IPS DF 6.9 (cell line): ENCODE data around the gene C1QTNF4.
A peak's percentile ranks its signal among the peaks of the same experiment; 100 is the strongest.
"Not testable (repeated sequence)": the region's sequence is repeated elsewhere in the genome, so short reads cannot be mapped to it uniquely, and the experiment has no call there.

Source experiments
- DNase-seq: peaks from one replicate; pipeline ENCODE4 v3.0.0-alpha.2; 2013; ENCODE audit warnings: low read depth, low spot score
- H3K27ac ChIP-seq: one replicate; pipeline ENCODE4 v1.5.1; 2013; ENCODE audit warnings: low read length, control low read depth
- H3K27me3 ChIP-seq: 2 replicates; pipeline ENCODE4 v1.6.1; 2013; ENCODE audit warnings: mild to moderate bottlenecking, low read length; ENCODE audit not compliant: control insufficient read depth, insufficient read depth
- H3K36me3 ChIP-seq: 2 replicates; pipeline ENCODE4 v1.6.1; 2013; ENCODE audit warnings: low read length; ENCODE audit not compliant: control insufficient read depth, insufficient read depth
- H3K4me1 ChIP-seq: 2 replicates; pipeline ENCODE4 v1.6.1; 2013; ENCODE audit warnings: low read length; ENCODE audit not compliant: control insufficient read depth, insufficient read depth
- H3K4me3 ChIP-seq: 2 replicates; pipeline ENCODE4 v1.5.1; 2013; ENCODE audit warnings: mild to moderate bottlenecking, low read length
- H3K9me3 ChIP-seq: 2 replicates; pipeline ENCODE4 v1.6.1; 2013; ENCODE audit warnings: low read length, inconsistent platforms; ENCODE audit not compliant: control insufficient read depth, insufficient read depth
- WGBS: extraction: QIAGEN DNeasy Blood & Tissue Kit; methylation state at CpG from one replicate; pipeline ENCODE4 v1.1.7; 2013; ENCODE audit warnings: mixed read lengths, missing lambda C conversion rate; ENCODE audit not compliant: insufficient read length, insufficient coverage; 5-methylcytosine and 5-hydroxymethylcytosine counted together

The C1QTNF4 gene

GRCh38 chr11:47569646-47570045 lies 24.6 kb downstream of the C1QTNF4 start:
- H3K4me3 ChIP-seq: no peak overlapping the region
- WGBS: no CpG with 5 or more reads among the region's 7 CpGs
- H3K4me1 ChIP-seq: no peaks in the 10 kb centered on the region
- DNase-seq: no peak
- H3K27ac ChIP-seq: no peak overlapping the region
- H3K27me3 ChIP-seq: no peaks in the 10 kb centered on the region
- H3K36me3 ChIP-seq: peaks cover 14% of the 10 kb centered on the region
- no peaks in the 10 kb centered on the region for H3K9me3 ChIP-seq

- no CpG with 5 or more reads among the region's 17 CpGs for WGBS
- H3K27ac ChIP-seq: no peak overlapping the region
- DNase-seq: no peak
- H3K36me3 ChIP-seq: 0 out of 2 replicates have a peak, but pooled peaks cover 4% of the 10 kb centered on the region
- H3K4me1 ChIP-seq: no peaks in the 10 kb centered on the region
- H3K27me3 ChIP-seq: no peaks in the 10 kb centered on the region
- peak overlapping the region; percentile 87 for H3K4me3 ChIP-seq
- no peaks in the 10 kb centered on the region for H3K9me3 ChIP-seq
These were observed 28.0 kb downstream of the C1QTNF4 start for GRCh38 chr11:47566149-47566698.

GRCh38 chr11:47565340-47566148 lies 28.7 kb downstream of the C1QTNF4 start, which contains the start of gene PTPMT1:
TSS of gene PTPMT1 (plus strand) at chr11:47565599. CDS start at chr11:47565623, 24 bp downstream.
- Histone ChIP-seq H3K4me3 (peak within 1 kb of the TSS; percentile 87), H3K36me3 (0 out of 2 replicates have a peak, but pooled peaks cover 4% of the 10 kb centered on the region), H3K27ac (no peak within 1 kb of the TSS), H3K9me3 (no peaks in the 10 kb centered on the region), H3K4me1 (no peaks in the 10 kb centered on the region), H3K27me3 (no peaks in the 10 kb centered on the region)
- WGBS: no CpG with 5 or more reads among the region's 86 CpGs
- DNase-seq: no peak

GRCh38 chr11:47564933-47565339 lies 29.3 kb downstream of the C1QTNF4 start:
- no CpG with 5 or more reads among the region's 11 CpGs for WGBS
- DNase-seq: no peak
- no peaks in the 10 kb centered on the region for H3K27me3 ChIP-seq
- no peak overlapping the region for H3K27ac ChIP-seq
- H3K4me3 ChIP-seq: peak overlapping the region; percentile 87; the same call in 1 of the 2 replicates
- no peaks in the 10 kb centered on the region for H3K9me3 ChIP-seq
- 0 out of 2 replicates have a peak, but pooled peaks cover 4% of the 10 kb centered on the region for H3K36me3 ChIP-seq
- H3K4me1 ChIP-seq: no peaks in the 10 kb centered on the region

GRCh38 chr11:47564366-47564765 lies 29.8 kb downstream of the C1QTNF4 start:
- not testable (repeated sequence) for H3K9me3 ChIP-seq, H3K27ac ChIP-seq, H3K4me1 ChIP-seq, H3K36me3 ChIP-seq, DNase-seq, H3K4me3 ChIP-seq, H3K27me3 ChIP-seq
- no CpG with 5 or more reads among the region's 10 CpGs for WGBS

GRCh38 chr11:47562393-47562792 lies 31.8 kb downstream of the C1QTNF4 start:
- H3K4me1 ChIP-seq, H3K36me3 ChIP-seq, DNase-seq, H3K27me3 ChIP-seq, H3K4me3 ChIP-seq, H3K27ac ChIP-seq, H3K9me3 ChIP-seq: not testable (repeated sequence)
- WGBS: no CpG with 5 or more reads among the region's 4 CpGs

- H3K36me3 ChIP-seq: no peaks in the 10 kb centered on the region
- no peaks in the 10 kb centered on the region for H3K4me1 ChIP-seq
- H3K4me3 ChIP-seq: no peak overlapping the region
- no peaks in the 10 kb centered on the region for H3K27me3 ChIP-seq
- no peak for DNase-seq
- WGBS: no CpG with 5 or more reads among the region's 2 CpGs
- H3K9me3 ChIP-seq: no peaks in the 10 kb centered on the region
- H3K27ac ChIP-seq: no peak overlapping the region
These were observed 33.8 kb downstream of the C1QTNF4 start for GRCh38 chr11:47560426-47560825.

- no peak for DNase-seq
- Histone ChIP-seq H3K27me3 (no peaks in the 10 kb centered on the region), H3K27ac (no peak overlapping the region), H3K9me3 (no peaks in the 10 kb centered on the region), H3K4me3 (no peak overlapping the region), H3K4me1 (no peaks in the 10 kb centered on the region), H3K36me3 (no peaks in the 10 kb centered on the region)
- no CpG with 5 or more reads among the region's 1 CpG for WGBS
These were observed 35.5 kb downstream of the C1QTNF4 start for GRCh38 chr11:47558695-47559094.

- not testable (repeated sequence) for H3K9me3 ChIP-seq, H3K27me3 ChIP-seq, H3K27ac ChIP-seq, DNase-seq, H3K36me3 ChIP-seq, H3K4me3 ChIP-seq, H3K4me1 ChIP-seq
- WGBS: no CpG with 5 or more reads among the region's 12 CpGs
These were observed 37.2 kb downstream of the C1QTNF4 start for GRCh38 chr11:47557004-47557403.

GRCh38 chr11:47553406-47553743 lies 40.8 kb downstream of the C1QTNF4 start:
- H3K9me3 ChIP-seq: no peaks in the 10 kb centered on the region
- H3K27ac ChIP-seq: no peak overlapping the region
- H3K27me3 ChIP-seq: no peaks in the 10 kb centered on the region
- no peaks in the 10 kb centered on the region for H3K4me1 ChIP-seq
- no CpG with 5 or more reads among the region's 9 CpGs for WGBS
- peak overlapping the region; percentile 24; the same call in 1 of the 2 replicates for H3K4me3 ChIP-seq
- no peak for DNase-seq
- H3K36me3 ChIP-seq: no peaks in the 10 kb centered on the region
